Activated CD8-positive, alpha-beta T cell treated with anti-CD3 and anti-CD28 coated beads for 36 hours (primary cell): ENCODE results near the gene TAF4. TPM values are rescaled to one million over a fixed set of nuclear protein-coding genes. Genes with fewer than 3 reads are reported as not detected.

Source experiments
- ATAC-seq: fragments of 200-7000 bp; cut with Tn5 transposase; one replicate; pipeline ENCODE4 v1.10.0; 2021; ENCODE audit warnings: mild to moderate bottlenecking, moderate library complexity
- CTCF ChIA-PET: fragments of 350-600 bp; sonication (Branson Sonifier 250); formaldehyde crosslinking; loops from one replicate; lab custom pipeline; 2021; ENCODE audit warnings: antibody characterized with exemption; lab: Charles Lee
- POLR2A ChIA-PET: fragments of 350-600 bp; sonication (Branson Sonifier 250); formaldehyde crosslinking; loops from one replicate; lab custom pipeline; 2021; ENCODE audit warnings: antibody characterized with exemption; lab: Charles Lee
- DNase-seq: peaks from one replicate; pipeline ENCODE4 v3.0.0-alpha.2; 2020
- H3K27ac Mint-ChIP-seq: one replicate; pipeline ENCODE4 v1.8.0; 2021; ENCODE audit warnings: mild to moderate bottlenecking, mixed read lengths
- H3K27me3 Mint-ChIP-seq: one replicate; pipeline ENCODE4 v1.8.0; 2021; ENCODE audit warnings: mixed read lengths
- H3K36me3 Mint-ChIP-seq: one replicate; pipeline ENCODE4 v1.8.0; 2021; ENCODE audit warnings: low read depth, mixed read lengths
- H3K4me1 Mint-ChIP-seq: one replicate; pipeline ENCODE4 v1.8.0; 2021; ENCODE audit warnings: low read depth, mixed read lengths
- H3K4me3 Mint-ChIP-seq: one replicate; pipeline ENCODE4 v1.8.0; 2021; ENCODE audit warnings: mild to moderate bottlenecking, moderate library complexity, mixed read lengths
- H3K9me3 Mint-ChIP-seq: one replicate; pipeline ENCODE4 v1.8.0; 2021; ENCODE audit warnings: mixed read lengths
- CTCF ChIP-seq: fragments of 200-600 bp; IDR thresholded peaks from one replicate; pipeline ENCODE4 v1.8.0; 2022; ENCODE audit warnings: antibody characterized with exemption, mild to moderate bottlenecking
- intact Hi-C: fragments of 100-400 bp; cut with micrococcal nuclease; formaldehyde crosslinking; loops from one replicate; pipeline ENCODE4 v1.10.0; 2022
- total RNA-seq, 2 experiments: library from RNA; stranded (reverse); gene quantifications; one replicate each; pipeline ENCODE4 v1.2.3, GENCODE V29; 2021

TAF4 gene
- total RNA-seq, 2 experiments from 2014 or later = 14.1 to 15.9 TPM

GRCh38 chr20:62105592-62105991, 39.9 kb upstream of the TAF4 start:
- H3K9me3 Mint-ChIP-seq = peaks cover 45% of the 10 kb centered on the region
- CTCF ChIA-PET = no interaction called here

GRCh38 chr20:62104791-62105345, 39.2 kb upstream of the TAF4 start:
- intact Hi-C loops = no loop called here
- H3K4me3 Mint-ChIP-seq = no peak overlapping the region
- ATAC-seq (no peak), DNase-seq (no peak)
- peaks cover 19% of the 10 kb centered on the region for H3K36me3 Mint-ChIP-seq
- no peaks in the 10 kb centered on the region for H3K27me3 Mint-ChIP-seq
- ChIA-PET POLR2A (interaction anchor here (1.0 to 1.7 kb wide), 2 partner anchors 12 to 20 kb away, joined by 4 read pairs; no protein-coding TSS in a partner anchor), CTCF (no interaction called here)
- H3K9me3 Mint-ChIP-seq = peaks cover 42% of the 10 kb centered on the region
- no peak overlapping the region for H3K27ac Mint-ChIP-seq
- no peak for TF ChIP-seq CTCF
- no peaks in the 10 kb centered on the region for H3K4me1 Mint-ChIP-seq

More at GRCh38 chr20:62105592-62105991, 39.9 kb upstream of the TAF4 start:
- Mint-ChIP-seq H3K4me1 (no peaks in the 10 kb centered on the region), H3K36me3 (peaks cover 21% of the 10 kb centered on the region), H3K27me3 (no peaks in the 10 kb centered on the region), H3K4me3 (no peak overlapping the region), H3K27ac (no peak overlapping the region)
- intact Hi-C loops = no loop called here
- no peak for TF ChIP-seq CTCF
- ATAC-seq (no peak), DNase-seq (no peak)
- POLR2A ChIA-PET = interaction anchor here (1.0 kb wide), 1 partner anchor 11 kb away, joined by 4 read pairs; no protein-coding TSS in a partner anchor

- intact Hi-C loops = no loop called here
- H3K36me3 Mint-ChIP-seq = peaks cover 19% of the 10 kb centered on the region
Observed at GRCh38 chr20:62104234-62104789, 38.6 kb upstream of the TAF4 start.

GRCh38 chr20:62103508-62104233, 38.0 kb upstream of the TAF4 start:
- H3K27me3 Mint-ChIP-seq = no peaks in the 10 kb centered on the region
- H3K36me3 Mint-ChIP-seq = peaks cover 15% of the 10 kb centered on the region
- DNase-seq (no peak), ATAC-seq (no peak)
- no peak for TF ChIP-seq CTCF
- no peak overlapping the region for H3K4me3 Mint-ChIP-seq
- CTCF ChIA-PET = no interaction called here
- H3K27ac Mint-ChIP-seq = no peak overlapping the region
- POLR2A ChIA-PET = interaction anchor here (1.7 kb wide), 1 partner anchor 21 kb away, joined by 4 read pairs; no protein-coding TSS in a partner anchor
- no peaks in the 10 kb centered on the region for H3K4me1 Mint-ChIP-seq
- peaks cover 35% of the 10 kb centered on the region for H3K9me3 Mint-ChIP-seq
- intact Hi-C loops = no loop called here

More at GRCh38 chr20:62104234-62104789, 38.6 kb upstream of the TAF4 start:
- Mint-ChIP-seq H3K4me1 (no peaks in the 10 kb centered on the region), H3K27me3 (no peaks in the 10 kb centered on the region), H3K9me3 (peaks cover 41% of the 10 kb centered on the region), H3K4me3 (no peak overlapping the region), H3K27ac (no peak overlapping the region)
- no peak for TF ChIP-seq CTCF
- no peak for ATAC-seq
- ChIA-PET POLR2A (interaction anchor here (1.7 kb wide), 1 partner anchor 20 kb away, joined by 4 read pairs; no protein-coding TSS in a partner anchor), CTCF (no interaction called here)
- no peak for DNase-seq
